Tibial nerve (tissue), 4 donors: Measurements from ENCODE around the gene BICDL2.

Experiments
- EP300 ChIP-seq, 2 donors: sonication (generic); formaldehyde crosslinking; IDR thresholded peaks; one replicate each; pipeline ENCODE4 v1.6.1; 2017; ENCODE audit warnings: antibody characterized with exemption in 2 of 2, mild to moderate bottlenecking in 1 of 2
- POLR2A ChIP-seq, 2 donors: fragments of 450-650 bp; IDR thresholded peaks; one replicate each; pipeline ENCODE4 v1.6.1; 2017; ENCODE audit warnings: antibody characterized with exemption in 2 of 2, mild to moderate bottlenecking in 2 of 2, moderate library complexity in 2 of 2
- TF ChIP-seq, protein P1 (sequence below), 5 experiments: fragments of 200-600 bp in 3 of 5; fragments of 450-650 bp in 2 of 5; sonication (generic) in 3 of 5; IDR thresholded peaks; one replicate each; pipeline ENCODE4 v1.5.1; 2016 to 2019; ENCODE audit warnings: antibody characterized with exemption in 5 of 5, mild to moderate bottlenecking in 3 of 5, moderate library complexity in 2 of 5

DNA sequence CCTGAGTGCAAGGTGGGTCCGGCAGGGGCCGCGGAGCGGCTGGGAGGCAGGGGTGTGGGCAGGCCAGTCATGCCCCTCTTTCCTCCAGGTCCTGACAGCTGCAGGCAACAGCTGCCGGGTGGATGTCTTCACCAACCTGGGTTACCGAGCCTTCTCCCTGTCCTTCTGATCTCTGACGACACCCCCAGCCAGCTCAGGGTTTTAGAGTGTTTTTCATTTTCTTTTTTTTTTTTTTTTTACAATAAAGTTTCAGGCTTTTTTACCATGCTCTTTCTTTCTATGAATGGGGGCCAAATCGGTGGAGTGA is 9.3 kb downstream of the BICDL2 start:
- TF ChIP-seq, protein P1, sequence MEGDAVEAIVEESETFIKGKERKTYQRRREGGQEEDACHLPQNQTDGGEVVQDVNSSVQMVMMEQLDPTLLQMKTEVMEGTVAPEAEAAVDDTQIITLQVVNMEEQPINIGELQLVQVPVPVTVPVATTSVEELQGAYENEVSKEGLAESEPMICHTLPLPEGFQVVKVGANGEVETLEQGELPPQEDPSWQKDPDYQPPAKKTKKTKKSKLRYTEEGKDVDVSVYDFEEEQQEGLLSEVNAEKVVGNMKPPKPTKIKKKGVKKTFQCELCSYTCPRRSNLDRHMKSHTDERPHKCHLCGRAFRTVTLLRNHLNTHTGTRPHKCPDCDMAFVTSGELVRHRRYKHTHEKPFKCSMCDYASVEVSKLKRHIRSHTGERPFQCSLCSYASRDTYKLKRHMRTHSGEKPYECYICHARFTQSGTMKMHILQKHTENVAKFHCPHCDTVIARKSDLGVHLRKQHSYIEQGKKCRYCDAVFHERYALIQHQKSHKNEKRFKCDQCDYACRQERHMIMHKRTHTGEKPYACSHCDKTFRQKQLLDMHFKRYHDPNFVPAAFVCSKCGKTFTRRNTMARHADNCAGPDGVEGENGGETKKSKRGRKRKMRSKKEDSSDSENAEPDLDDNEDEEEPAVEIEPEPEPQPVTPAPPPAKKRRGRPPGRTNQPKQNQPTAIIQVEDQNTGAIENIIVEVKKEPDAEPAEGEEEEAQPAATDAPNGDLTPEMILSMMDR (IDR thresholded peaks at IDR 0.05): no peak
- TF ChIP-seq POLR2A (IDR thresholded peaks at IDR 0.05) (no peak), EP300 (IDR thresholded peaks at IDR 0.05) (no peak)
